GM12878 (cell line): ENCODE results near the gene FLT1. TPM values are rescaled to one million over a fixed set of nuclear protein-coding genes. Genes with fewer than 3 reads are reported as not detected.

Experiments used
- ATAC-seq: fragments of 200-7000 bp; cut with Tn5 transposase; 3 replicates; pipeline ENCODE4 v1.9.1; 2020; ENCODE audit warnings: mild to moderate bottlenecking, moderate library complexity
- BruUV-seq: library from RNA; stranded (reverse); fragments of 400-500 nt; replicated peaks from 2 replicates; lab custom pipeline; 2021; lab: Mats Ljungman, UMichigan
- CTCF ChIA-PET: fragments of 300-600 bp; sonication (Branson Sonifier 250); formaldehyde crosslinking; extraction: SDS; loops from one replicate; lab custom pipeline; 2021; ENCODE audit warnings: inconsistent platforms; lab: Yijun Ruan, JAX
- POLR2A ChIA-PET: fragments of 350-600 bp; formaldehyde crosslinking; extraction: SDS; loops from one replicate; lab custom pipeline; 2021; ENCODE audit warnings: inconsistent platforms; lab: Charles Lee
- RAD21 ChIA-PET: fragments of 300-600 bp; sonication (Branson Sonifier 250); formaldehyde crosslinking; loops from one replicate; lab custom pipeline; 2023; ENCODE audit warnings: antibody characterized with exemption; ENCODE audit not compliant: unreplicated experiment; lab: Charles Lee
- SMC1A ChIA-PET: fragments of 300-600 bp; sonication (Branson Sonifier 250); formaldehyde crosslinking; loops from one replicate; lab custom pipeline; 2023; ENCODE audit not compliant: unreplicated experiment, uncharacterized antibody; lab: Charles Lee
- DNase-seq: peaks from one replicate; pipeline ENCODE4 v3.0.0-alpha.2; 2011; ENCODE audit warnings: low read depth, low spot score
- FAIRE-seq: peaks from 3 replicates; lab custom pipeline; 2011; peaks lifted over from hg19 to GRCh38; lab: Jason Lieb, UNC
- H2AFZ ChIP-seq: 2 replicates; pipeline ENCODE4 v1.6.0; 2011; ENCODE audit warnings: low read depth, low read length, control low read depth; ENCODE audit not compliant: control insufficient read depth
- H3K27ac ChIP-seq: 2 replicates; pipeline ENCODE4 v1.5.1; 2011; ENCODE audit warnings: control low read depth; ENCODE audit not compliant: control insufficient read depth, insufficient read depth
- H3K27me3 ChIP-seq, 2 experiments: replicated peaks in 1 of 2; 2 replicates each; pipeline versions ENCODE4 v1.6.0 to v1.6.1; 2011; ENCODE audit warnings: low read length in 1 of 2; ENCODE audit not compliant: control insufficient read depth in 2 of 2, insufficient read depth in 2 of 2
- H3K36me3 ChIP-seq, 2 experiments: 2 replicates each; pipeline ENCODE4 v1.5.1; 2011; ENCODE audit warnings: low read length in 1 of 2; ENCODE audit not compliant: control insufficient read depth in 2 of 2, insufficient read depth in 2 of 2
- H3K4me1 ChIP-seq: 2 replicates; pipeline ENCODE4 v1.6.1; 2011; ENCODE audit warnings: mild to moderate bottlenecking, low read length, moderate library complexity, mixed read lengths; ENCODE audit not compliant: control insufficient read depth, insufficient read depth
- H3K4me2 ChIP-seq: 2 replicates; pipeline ENCODE4 v1.6.0; 2011; ENCODE audit warnings: control low read depth; ENCODE audit not compliant: control insufficient read depth, insufficient read depth
- H3K4me3 ChIP-seq: fragments of 200-600 bp; sonication (generic); 2 replicates; pipeline ENCODE4 v1.5.1; 2016
- H3K79me2 ChIP-seq: 2 replicates; pipeline ENCODE4 v1.6.0; 2011; ENCODE audit warnings: low read length; ENCODE audit not compliant: control insufficient read depth, insufficient read depth
- H3K9ac ChIP-seq: 2 replicates; pipeline ENCODE4 v1.8.0; 2011; ENCODE audit warnings: low read length, control low read depth, mixed read lengths; ENCODE audit not compliant: control insufficient read depth, insufficient read depth
- H3K9me3 ChIP-seq: replicated peaks from 3 replicates; pipeline ENCODE4 v1.5.1; 2011; ENCODE audit warnings: mild to moderate bottlenecking, low read length; ENCODE audit not compliant: control insufficient read depth, insufficient read depth
- H4K20me1 ChIP-seq: 2 replicates; pipeline ENCODE4 v1.6.0; 2011; ENCODE audit not compliant: control insufficient read depth, insufficient read depth
- ASH2L ChIP-seq: fragments of 300-600, 200-600 bp; sonication (generic); IDR thresholded peaks from 2 replicates; pipeline ENCODE4 v1.6.1; 2017; ENCODE audit warnings: low read depth, mild to moderate bottlenecking, borderline replicate concordance
- DPF2 ChIP-seq: fragments of 450-650 bp; IDR thresholded peaks from 2 replicates; pipeline ENCODE4 v1.6.1; 2017; ENCODE audit warnings: mild to moderate bottlenecking
- E4F1 ChIP-seq: fragments of 450-650 bp; IDR thresholded peaks from 2 replicates; pipeline ENCODE4 v1.6.1; 2018; ENCODE audit warnings: borderline replicate concordance, mild to moderate bottlenecking; ENCODE audit not compliant: partially characterized antibody
- IRF4 ChIP-seq: IDR thresholded peaks from 2 replicates; pipeline ENCODE4 v1.6.1; 2011; ENCODE audit warnings: low read depth, low read length
- MXI1 ChIP-seq: fragments of 150-350 bp; IDR thresholded peaks from 2 replicates; pipeline ENCODE4 v1.6.1; 2011; ENCODE audit warnings: low read depth, mild to moderate bottlenecking, inconsistent platforms, low read length, improper control_type of control experiment
- NFXL1 ChIP-seq: fragments of 450-650 bp; IDR thresholded peaks from 2 replicates; pipeline ENCODE4 v1.6.1; 2017; ENCODE audit warnings: antibody characterized with exemption, mild to moderate bottlenecking, borderline replicate concordance
- PML ChIP-seq: IDR thresholded peaks from 2 replicates; pipeline ENCODE4 v1.6.1; 2012; ENCODE audit warnings: low read length, inconsistent platforms
- POLR2AphosphoS5 ChIP-seq: IDR thresholded peaks from 2 replicates; pipeline ENCODE4 v1.6.1; 2011; ENCODE audit warnings: mild to moderate bottlenecking, low read length, inconsistent platforms
- RB1 ChIP-seq: fragments of 450-650 bp; formaldehyde crosslinking; IDR thresholded peaks from 2 replicates; pipeline ENCODE4 v1.6.1; 2017; ENCODE audit warnings: mild to moderate bottlenecking, borderline replicate concordance
- SIX5 ChIP-seq: IDR thresholded peaks from 2 replicates; pipeline ENCODE4 v1.6.1; 2011; ENCODE audit warnings: mild to moderate bottlenecking, low read depth, low read length, moderate library complexity; ENCODE audit not compliant: severe bottlenecking
- ZSCAN29 ChIP-seq: fragments of 450-650 bp; IDR thresholded peaks from 2 replicates; pipeline ENCODE4 v1.6.1; 2017; ENCODE audit warnings: mild to moderate bottlenecking, moderate library complexity
- ZZZ3 ChIP-seq: IDR thresholded peaks from 2 replicates; pipeline ENCODE4 v1.6.1; 2011; ENCODE audit warnings: low read depth; ENCODE audit not compliant: control insufficient read depth, insufficient read length
- WGBS: methylation state at CpG from one replicate; pipeline ENCODE4 v1.1.6; 2016; ENCODE audit warnings: low lambda C conversion rate; ENCODE audit not compliant: insufficient replicate concordance, insufficient coverage; ENCODE audit errors: missing lambda C conversion rate; 5-methylcytosine and 5-hydroxymethylcytosine counted together
- in situ Hi-C: fragments of 300-500 bp; cut with MboI; formaldehyde crosslinking; loops from 9 replicates; pipeline ENCODE4 v1.14.3; 2018; ENCODE audit warnings: mixed read lengths
- intact Hi-C: fragments of 100-400 bp; cut with micrococcal nuclease; formaldehyde crosslinking; loops from one replicate; pipeline ENCODE4 v1.14.2; 2022; ENCODE audit not compliant: unreplicated experiment
- polyA plus RNA-seq, 11 experiments: library from polyadenylated mRNA; depleted of rRNA in 4 of 11; unstranded in 6 of 11; stranded (reverse) in 5 of 11; fragments of >200 nt; fragmentation: Nextera tagmentation in 4 of 11; fragmentation: Illumina TruSeq in 1 of 11; extraction: Ambion mirVana in 4 of 11; extraction: Trizol in 1 of 11; gene quantifications; 1 replicate in 1 of 11; 2 replicates in 10 of 11; pipeline versions ENCODE4 v1.2.1 to v1.2.3, GENCODE V29; 2011 to 2016; ENCODE audit warnings: inconsistent platforms in 2 of 11, missing spikeins in 2 of 11, low read depth in 1 of 11
- total RNA-seq, 4 experiments: library from RNA; depleted of rRNA in 3 of 4; stranded (reverse); fragments of >200 nt in 3 of 4; fragmentation: Illumina TruSeq in 1 of 4; extraction: Trizol in 1 of 4; gene quantifications; 2 replicates each; pipeline versions ENCODE4 v1.2.1 to v1.2.3, GENCODE V29; 2013 to 2021
- TF ChIP-seq, protein P1 (sequence below): fragments of 450-650 bp; IDR thresholded peaks from 2 replicates; pipeline ENCODE4 v1.6.1; 2016; ENCODE audit warnings: mild to moderate bottlenecking, moderate library complexity, borderline replicate concordance

The FLT1 gene
- total and polyA plus RNA-seq, 10 of the 15 experiments (the other 5 are each of a cell fraction or from before 2014, with no cell fraction given): 0.55 to 5.6 (median 0.84) TPM

DNA sequence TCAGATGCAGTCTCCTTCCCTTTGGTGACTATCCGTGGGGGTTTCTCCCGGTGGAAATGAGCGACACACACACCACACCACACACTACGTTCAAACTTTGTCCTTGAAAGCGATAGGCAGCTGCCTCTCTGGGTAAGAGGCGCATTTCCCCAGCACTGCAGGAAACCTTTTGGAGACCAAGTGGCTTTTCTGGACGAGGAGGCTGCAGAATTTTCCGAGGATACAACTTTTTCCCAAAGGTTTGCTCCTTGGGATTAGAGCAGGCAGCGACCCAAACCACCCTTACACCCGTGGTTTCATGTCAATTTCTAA lies 38.2 kb upstream of the FLT1 start:
- Histone ChIP-seq H3K4me2 (peak overlapping the region; percentile 79), H3K4me1 (peaks cover 8% of the 10 kb centered on the region), H2AFZ (no peak overlapping the region), H3K36me3 (no peaks in the 10 kb centered on the region), H3K9ac (no peak overlapping the region), H3K27ac (no peak overlapping the region), H3K79me2 (no peaks in the 10 kb centered on the region), H4K20me1 (no peaks in the 10 kb centered on the region), H3K9me3 (peaks cover 11% of the 10 kb centered on the region; the same call in 2 of the 3 replicates), H3K4me3 (peak overlapping the region; percentile 42; the same call in 1 of the 2 replicates), H3K27me3 (peaks cover 10 to 18% of the 10 kb centered on the region in 2 experiments)
- WGBS: 81% methylated on average over 10 of the region's 10 CpGs
- in situ Hi-C loops (no loop called here), intact Hi-C loops (no loop called here)
- no peak for ATAC-seq
- ChIA-PET RAD21 (no interaction called here), POLR2A (interaction anchor here (0.6 kb wide), 1 partner anchor 913 kb away, joined by 4 read pairs; no protein-coding TSS in a partner anchor), SMC1A (interaction anchor here (0.6 to 1.4 kb wide), 2 partner anchors 129 to 171 kb away, joined by 3 read pairs; no protein-coding TSS in a partner anchor), CTCF (no interaction called here)
- DNase-seq: no peak
- no peak for FAIRE-seq
- TF ChIP-seq ASH2L: no peak
- TF ChIP-seq ZZZ3: no peak
- TF ChIP-seq MXI1: no peak
- no peak for TF ChIP-seq SIX5
- no peak for TF ChIP-seq RB1
- no peak for TF ChIP-seq E4F1
- no peak for TF ChIP-seq POLR2AphosphoS5
- no peak for TF ChIP-seq NFXL1
- no peak for TF ChIP-seq IRF4
- no peak for TF ChIP-seq PML
- TF ChIP-seq ZSCAN29: no peak
- TF ChIP-seq, protein P1, sequence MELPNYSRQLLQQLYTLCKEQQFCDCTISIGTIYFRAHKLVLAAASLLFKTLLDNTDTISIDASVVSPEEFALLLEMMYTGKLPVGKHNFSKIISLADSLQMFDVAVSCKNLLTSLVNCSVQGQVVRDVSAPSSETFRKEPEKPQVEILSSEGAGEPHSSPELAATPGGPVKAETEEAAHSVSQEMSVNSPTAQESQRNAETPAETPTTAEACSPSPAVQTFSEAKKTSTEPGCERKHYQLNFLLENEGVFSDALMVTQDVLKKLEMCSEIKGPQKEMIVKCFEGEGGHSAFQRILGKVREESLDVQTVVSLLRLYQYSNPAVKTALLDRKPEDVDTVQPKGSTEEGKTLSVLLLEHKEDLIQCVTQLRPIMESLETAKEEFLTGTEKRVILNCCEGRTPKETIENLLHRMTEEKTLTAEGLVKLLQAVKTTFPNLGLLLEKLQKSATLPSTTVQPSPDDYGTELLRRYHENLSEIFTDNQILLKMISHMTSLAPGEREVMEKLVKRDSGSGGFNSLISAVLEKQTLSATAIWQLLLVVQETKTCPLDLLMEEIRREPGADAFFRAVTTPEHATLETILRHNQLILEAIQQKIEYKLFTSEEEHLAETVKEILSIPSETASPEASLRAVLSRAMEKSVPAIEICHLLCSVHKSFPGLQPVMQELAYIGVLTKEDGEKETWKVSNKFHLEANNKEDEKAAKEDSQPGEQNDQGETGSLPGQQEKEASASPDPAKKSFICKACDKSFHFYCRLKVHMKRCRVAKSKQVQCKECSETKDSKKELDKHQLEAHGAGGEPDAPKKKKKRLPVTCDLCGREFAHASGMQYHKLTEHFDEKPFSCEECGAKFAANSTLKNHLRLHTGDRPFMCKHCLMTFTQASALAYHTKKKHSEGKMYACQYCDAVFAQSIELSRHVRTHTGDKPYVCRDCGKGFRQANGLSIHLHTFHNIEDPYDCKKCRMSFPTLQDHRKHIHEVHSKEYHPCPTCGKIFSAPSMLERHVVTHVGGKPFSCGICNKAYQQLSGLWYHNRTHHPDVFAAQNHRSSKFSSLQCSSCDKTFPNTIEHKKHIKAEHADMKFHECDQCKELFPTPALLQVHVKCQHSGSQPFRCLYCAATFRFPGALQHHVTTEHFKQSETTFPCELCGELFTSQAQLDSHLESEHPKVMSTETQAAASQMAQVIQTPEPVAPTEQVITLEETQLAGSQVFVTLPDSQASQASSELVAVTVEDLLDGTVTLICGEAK: no peak
- TF ChIP-seq DPF2: no peak
- no TSS peak for BruUV-seq
